Frontal cortex (tissue), 4 donors: ENCODE results near the gene GMDS. TPM values are rescaled to one million over a fixed set of nuclear protein-coding genes. Genes with fewer than 3 reads are reported as not detected.

Source experiments
- DNase-seq, 2 donors: peaks; one replicate each; pipeline ENCODE4 v3.0.0; 2012; ENCODE audit warnings: low spot score in 2 of 2
- FAIRE-seq: peaks from 2 replicates; lab custom pipeline; 2012; peaks lifted over from hg19 to GRCh38; lab: Jason Lieb, UNC
- total RNA-seq: library from RNA; depleted of rRNA; stranded (reverse); fragments of >200 nt; gene quantifications from one replicate; pipeline ENCODE4 v1.2.3, GENCODE V29; 2014
- donor health status: control.
- donor health status: control.
- donor health status: control.

Gene GMDS
- total RNA-seq, 1 donor from 2014 or later = 5.3 TPM

DNA sequence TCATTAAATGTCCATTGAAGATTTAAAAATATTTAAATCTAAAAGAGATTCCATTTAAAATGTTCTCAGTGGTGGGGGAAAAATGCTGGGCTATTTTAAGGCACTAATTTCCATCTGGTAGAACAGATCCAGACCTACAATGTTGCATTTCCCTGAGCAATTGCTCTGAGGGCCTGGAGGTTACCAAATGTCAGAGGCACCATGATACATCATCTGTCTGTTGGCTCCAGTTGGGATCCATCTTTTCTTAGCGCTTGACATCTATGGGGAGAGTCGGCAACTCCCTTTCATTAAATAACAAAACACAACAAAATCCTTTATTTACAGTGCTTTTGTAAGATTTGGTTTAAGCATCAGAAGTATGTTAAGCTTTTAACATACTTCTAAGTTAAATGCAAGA is 411.2 kb downstream of the GMDS start:
- DNase-seq = no peak
- FAIRE-seq = no peak

DNA sequence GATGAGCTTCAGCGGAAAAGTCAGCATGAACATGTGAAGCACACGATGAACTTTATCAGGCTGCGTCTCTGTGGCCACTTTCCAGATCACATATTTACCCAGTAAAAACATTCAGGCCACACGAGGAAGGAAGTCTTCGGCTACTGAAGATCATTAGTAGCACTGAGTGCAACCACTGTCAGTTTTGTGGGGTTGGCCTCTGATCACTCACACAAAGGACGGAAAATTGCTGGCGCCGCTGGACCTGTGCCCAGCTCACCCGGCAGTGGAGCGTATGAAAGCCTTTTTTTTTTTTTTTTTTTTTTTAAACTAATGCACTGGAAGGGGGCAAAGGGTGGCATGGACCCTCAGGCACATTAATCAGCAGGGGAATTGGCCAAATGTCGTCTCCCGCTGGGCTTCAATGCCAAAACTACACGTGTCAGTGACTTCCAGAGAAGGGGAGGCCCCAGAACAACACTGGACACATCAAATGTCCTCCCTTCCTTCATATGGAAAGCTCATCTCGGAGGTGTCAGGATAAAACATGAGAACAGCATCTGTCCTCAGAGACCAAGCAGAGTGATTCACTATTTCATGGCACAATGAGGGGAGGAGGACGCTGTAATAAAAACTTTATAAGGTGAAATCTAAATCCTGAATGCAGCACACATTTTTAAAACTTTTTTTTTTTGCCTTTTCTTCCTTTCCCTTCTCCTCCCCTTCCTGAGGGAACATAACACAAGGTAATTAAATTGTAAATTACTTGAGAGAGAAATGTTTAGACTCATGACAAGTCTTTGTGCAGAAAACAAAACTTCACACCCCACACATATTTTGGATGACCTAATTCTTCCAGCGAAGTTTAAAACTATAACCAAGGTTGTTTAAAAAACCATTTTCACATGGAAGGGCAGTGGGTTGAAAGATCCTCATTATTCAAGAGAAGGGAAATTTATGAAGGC is 412.3 kb downstream of the GMDS start:
- no peak for DNase-seq
- FAIRE-seq = no peak

DNA sequence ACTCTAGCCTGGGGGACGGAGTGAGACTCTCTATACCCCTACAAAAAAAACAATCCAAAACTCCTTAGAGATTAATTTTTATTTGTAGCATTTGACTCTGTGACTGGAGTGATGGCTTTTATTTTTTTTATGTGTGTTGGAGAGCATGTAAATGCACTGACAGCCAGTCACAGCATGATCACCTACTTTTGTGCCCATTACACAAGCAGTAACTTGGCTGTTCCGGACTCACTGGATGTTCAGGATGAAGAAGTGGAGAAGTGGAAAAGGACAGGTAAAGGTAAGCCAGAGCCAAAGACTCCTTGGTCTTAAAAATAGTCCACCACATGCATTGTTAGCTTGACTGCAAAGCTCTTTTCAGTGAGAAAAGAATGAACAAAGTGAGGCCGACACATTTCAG is 413.0 kb downstream of the GMDS start:
- FAIRE-seq = no peak
- DNase-seq = no peak

DNA sequence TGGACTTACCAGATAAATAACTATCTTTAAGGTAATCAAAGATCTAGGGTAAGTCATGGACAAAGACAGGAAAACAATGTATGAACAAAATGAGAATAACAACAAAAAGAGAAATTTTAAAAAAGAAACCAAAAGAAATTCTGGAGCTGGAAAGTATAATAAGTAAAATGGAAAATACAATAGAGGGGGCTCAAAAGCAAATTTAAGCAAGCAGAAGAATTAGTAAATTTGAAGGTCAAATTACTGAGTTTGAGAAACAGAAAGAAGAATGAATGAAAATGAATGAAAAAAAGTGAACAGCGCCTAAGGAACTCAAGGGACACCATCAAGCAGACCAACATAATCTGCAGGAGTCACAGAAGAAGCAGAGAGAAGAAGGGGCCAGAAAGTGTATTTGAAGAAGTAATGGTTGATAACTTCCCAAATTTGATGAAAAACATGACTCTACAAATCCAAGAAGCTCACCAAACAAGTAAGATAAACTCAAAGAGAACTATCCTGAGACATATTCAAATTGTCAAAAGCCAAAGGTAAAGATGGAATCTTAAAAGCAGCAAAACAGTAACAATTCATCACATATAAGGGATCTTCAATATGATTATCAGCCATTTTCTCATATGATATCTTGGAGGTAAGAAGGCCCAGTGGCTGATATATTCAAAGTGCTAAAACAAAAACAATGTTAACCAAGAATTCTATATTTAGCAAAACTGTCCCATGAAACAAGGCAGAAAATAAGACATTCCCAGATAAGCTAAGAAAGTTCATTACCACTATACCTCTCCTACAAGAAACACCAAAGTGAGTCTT is 417.2 kb downstream of the GMDS start:
- DNase-seq (no peak), FAIRE-seq (no peak)

DNA sequence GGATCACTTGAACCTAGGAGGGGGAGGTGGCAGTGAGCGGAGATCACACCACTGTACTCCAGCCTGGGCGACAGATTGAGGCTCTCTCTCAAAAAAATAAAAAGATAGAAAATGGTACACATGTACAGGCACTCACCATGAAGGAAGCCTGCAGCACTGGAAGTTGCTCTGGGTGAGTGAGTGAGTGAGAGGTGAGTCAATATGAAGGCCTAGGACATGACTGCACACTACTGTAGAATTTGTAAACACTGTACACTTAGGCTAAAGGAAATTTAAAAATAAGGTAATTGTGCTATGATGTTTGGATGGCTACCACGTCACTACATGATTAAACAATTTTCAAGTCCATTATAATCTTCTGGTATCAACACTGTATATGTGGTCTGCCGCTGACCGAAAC is 419.5 kb downstream of the GMDS start:
- no peak for FAIRE-seq

DNA sequence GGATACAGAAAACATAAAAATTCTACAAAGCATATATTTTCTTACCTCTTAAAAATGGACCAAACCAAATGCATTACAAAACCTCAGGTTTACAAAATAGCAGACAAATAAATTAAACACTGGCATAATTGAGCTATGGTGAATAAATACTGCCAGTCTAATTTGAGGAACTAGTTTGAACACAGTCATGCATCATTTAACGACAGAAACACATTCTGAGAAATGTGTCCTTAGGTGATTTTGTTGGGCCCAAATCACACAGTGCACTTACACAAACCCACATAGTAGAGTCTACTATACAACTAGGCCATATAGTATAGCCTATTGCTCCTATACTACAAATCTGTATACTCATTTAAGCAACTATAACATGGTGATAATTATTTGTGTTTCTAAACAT is 420.1 kb downstream of the GMDS start:
- no peak for DNase-seq

More for the DNA sequence above, 419.5 kb downstream of the GMDS start:
- no peak for DNase-seq

DNA sequence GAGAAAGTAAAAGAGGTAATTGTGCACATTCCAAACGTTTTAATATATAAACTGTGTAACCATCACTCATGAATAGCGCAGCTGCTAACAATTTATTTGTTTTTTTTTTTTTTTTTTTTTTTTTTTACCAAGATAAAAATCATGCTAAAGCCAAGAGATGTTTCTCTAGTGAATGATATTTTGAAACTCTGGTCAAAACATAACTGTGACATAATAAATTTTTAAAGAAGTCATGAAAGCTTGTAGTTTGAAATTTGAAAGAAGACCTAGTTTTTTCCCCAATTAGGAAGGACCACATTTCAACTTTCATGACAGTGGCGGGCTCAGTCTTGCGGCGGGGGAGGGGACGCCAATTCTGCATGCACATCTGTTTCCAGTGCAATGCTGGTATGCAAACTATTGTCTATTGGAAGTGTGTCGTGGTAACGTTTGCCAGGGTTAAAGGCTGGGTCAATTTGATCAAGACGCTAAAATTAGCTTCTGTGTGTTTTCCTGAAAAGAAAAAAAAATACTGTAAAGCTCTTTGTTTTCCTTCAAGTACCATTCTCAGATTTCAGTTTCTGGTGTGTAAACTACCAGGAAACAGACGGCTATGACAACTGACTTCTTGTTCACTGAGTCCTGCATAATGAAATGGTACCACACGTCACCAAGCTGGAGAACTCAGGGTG is 423.8 kb downstream of the GMDS start:
- FAIRE-seq = no peak
- no peak for DNase-seq

More for the DNA sequence above, 420.1 kb downstream of the GMDS start:
- FAIRE-seq = no peak

DNA sequence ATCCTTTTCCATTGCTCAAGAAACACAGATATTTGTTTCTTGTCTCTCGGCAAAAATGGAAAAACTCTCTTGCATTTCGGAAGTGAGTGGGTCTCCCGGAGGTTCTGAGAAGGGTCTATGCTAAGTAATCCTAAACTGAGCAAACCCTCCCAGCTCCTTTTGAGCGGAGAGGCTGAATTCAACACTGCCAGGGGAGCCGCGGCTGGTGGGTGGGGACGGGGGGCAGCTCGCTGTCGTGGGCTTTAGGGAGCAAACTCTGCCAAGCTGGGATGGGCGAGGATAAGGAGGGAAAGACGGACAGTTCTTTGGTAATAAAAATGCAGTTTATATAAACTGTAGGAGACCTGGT is 424.3 kb downstream of the GMDS start:
- no peak for FAIRE-seq

DNA sequence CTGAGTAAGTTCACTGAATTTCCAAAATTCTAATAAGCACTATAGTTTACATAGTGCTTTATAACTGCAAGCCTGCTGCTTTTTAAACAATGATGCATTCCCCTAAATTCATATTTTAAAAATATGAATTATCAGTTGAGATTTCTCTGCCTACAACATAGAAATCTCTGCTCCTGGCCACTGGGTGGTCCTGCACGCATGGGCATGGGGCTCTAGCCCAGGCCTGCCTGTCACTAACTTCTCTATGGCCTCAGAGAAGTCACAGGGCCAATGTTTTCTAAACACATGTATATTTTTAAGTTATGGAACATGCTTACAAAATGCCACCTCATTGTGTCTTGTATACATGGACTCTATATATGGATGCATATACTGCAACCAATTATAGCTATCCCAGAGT is 424.7 kb downstream of the GMDS start:
- FAIRE-seq (no peak), DNase-seq (no peak)

More for the DNA sequence above, 424.3 kb downstream of the GMDS start:
- DNase-seq = no peak

DNA sequence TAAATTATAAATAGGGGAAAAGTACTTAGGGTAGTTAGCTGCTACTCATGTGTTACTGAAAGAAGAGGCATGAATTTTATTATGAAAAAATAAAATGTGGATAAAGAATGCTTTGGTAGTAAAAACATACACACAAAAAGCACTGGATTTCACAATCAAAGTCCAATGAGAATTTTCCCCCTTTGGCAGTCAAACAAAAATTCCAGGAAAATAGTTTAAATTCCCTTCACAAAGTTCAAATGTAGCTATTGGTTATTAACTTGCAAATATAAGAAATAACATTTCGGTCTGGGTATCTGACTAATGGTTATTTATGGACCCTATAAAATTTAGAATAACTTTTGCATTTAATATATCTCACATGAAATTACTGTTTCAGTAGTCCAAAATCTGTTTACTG is 425.2 kb downstream of the GMDS start:
- no peak for DNase-seq
- no peak for FAIRE-seq

DNA sequence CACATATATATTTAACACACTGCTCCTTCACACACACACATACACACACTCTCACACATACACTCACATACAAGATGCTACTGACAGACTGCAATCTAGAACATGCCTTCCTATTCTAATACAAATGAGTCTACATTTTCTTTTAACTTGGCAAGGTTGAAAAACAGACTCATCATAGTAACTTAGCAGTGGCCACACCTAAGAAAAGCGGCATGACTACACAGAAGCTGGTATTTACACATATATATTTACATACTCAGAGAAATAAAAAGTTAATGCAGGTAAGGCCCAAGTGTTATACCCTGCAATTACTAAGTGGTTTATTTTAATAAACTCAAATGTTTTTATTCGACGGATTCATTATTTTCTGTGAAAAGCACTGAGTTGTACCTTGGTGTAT is 426.4 kb downstream of the GMDS start:
- DNase-seq = no peak
- FAIRE-seq = no peak

DNA sequence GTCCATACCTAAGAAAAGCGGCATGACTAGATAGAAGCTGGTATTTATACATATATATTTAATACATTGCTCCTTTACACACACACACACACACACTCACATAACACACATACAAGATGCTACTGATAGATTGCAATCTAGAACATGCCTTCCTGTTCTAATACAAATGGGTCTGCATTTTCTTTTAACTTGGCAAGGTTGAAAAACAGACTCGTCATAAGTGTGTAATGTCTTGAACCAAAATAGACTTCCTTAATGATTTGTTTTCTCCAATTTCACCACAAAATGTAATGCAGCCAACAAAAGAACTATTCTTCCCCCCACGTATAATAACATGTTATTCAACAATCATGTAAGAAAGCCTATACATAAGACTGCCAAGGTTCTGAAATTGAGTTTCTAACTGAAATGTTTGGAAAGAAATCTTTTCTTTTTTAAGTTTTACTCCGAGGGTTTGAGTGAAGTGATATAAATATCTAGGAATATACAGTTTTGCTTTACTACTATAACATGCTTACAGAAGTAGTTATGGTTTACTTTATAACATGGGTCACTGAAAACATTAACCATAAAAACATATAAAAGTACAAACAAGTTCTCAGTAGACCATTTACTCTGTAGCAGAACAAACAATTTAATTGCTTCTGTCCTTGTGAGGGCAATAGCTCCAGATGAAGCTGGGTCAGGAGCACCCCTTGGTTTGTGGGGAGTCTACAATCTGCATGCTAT is 428.2 kb downstream of the GMDS start:
- no peak for DNase-seq
- no peak for FAIRE-seq

DNA sequence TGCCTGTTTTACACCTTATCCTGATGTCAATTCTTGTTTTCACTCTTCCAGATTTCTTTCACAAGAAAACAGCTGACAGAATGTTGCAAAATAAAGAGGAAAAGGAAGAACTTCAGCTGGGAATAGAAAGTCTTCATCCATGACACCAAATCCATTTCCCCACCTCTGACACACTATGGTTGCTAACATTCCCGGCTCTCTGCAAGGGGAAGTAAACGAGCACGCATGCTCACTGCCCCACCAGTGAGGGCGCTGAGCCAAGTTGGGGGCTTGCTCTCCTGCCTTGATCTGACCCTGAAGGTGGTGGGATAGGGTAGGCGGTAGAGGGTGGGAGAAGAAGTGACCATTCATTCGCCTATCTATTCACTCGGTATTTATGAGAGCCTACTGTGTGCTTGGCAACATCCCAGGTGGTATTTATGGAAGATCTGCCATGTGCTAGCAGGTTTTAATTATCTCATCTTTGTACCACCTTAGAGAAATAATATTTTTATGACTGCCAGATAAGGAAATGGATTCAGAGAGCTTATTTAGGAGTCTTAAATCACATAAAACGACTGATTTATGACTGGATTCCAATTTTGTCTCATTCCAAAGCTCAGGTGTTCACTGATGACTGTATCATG is 429.5 kb downstream of the GMDS start:
- DNase-seq (no peak), FAIRE-seq (no peak)

DNA sequence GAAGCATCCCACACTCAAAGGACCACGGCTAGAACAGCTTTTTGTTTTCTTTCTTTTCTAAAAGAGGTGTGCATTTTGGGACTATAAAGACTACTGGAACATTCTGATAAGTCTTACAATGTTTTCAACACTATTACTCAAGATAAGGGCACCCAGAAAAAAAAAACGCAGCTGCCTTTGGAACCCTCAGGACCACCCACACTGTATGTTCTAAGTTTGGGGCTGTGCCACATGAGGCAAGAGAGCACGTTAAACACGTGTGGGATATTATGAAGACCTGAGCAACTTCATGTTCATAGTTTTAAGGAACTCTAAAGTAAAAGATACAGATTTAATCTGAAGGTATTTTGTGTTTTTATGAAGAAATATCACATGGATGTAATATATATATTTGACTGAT is 431.1 kb downstream of the GMDS start:
- no peak for FAIRE-seq
- DNase-seq = no peak

DNA sequence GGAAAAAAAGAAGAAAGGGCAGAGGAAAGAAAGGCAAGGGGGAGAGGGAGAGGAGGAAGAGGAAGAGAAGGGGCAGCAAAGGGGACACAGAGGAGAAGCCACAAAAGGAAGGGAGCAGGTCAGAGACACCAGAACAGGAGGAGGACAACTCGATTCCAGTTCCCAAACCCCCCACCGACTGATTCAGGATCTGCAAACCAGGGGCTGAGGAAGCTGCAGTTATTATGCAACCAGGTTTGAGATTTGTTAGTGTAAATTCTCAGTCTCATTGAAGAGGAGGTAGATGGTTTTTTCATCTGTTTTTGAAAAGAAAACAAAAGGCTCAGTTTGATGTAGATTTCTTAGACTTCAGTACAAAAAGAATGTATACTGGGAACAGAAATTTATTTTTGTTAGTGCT is 432.9 kb downstream of the GMDS start:
- no peak for FAIRE-seq

DNA sequence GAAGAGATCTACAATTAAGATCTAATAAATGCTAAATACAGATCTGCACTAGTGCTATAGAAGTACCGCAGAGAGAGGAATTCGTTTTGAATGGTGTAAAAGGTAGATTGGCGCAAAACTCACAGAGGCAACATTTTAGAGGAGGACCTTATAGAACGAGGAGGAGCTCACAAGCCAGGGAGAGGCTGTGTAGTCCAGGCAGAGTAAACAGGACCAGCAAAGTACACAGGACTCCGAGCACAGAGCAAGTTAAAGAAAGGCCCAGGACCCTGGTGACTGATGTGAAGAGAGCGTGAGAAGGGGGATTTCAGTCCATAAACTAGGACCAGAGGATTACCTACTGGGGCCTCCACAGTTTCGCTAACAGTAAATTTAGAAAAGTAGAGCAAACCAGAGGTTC is 433.4 kb downstream of the GMDS start:
- FAIRE-seq (no peak), DNase-seq (no peak)

More for the DNA sequence above, 432.9 kb downstream of the GMDS start:
- DNase-seq = no peak

DNA sequence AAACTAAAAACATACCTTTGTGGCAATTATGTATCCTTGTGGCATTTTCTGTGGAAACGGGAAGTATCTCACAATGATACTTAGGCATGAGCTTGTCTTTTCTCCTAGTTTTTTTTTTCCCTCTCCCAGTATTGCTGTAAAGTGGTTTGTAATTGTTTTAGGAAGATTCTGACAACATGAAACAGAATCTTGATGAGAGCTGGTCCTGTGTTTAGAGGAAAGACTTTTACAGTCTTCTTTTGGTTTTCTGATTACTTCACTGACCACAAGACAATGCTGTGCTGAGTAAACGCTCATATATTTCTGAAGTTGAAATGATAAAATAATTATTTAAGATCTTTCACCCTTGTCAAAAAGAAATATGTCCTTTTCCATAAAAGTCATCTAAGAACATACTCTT is 434.5 kb downstream of the GMDS start:
- no peak for FAIRE-seq
- no peak for DNase-seq

DNA sequence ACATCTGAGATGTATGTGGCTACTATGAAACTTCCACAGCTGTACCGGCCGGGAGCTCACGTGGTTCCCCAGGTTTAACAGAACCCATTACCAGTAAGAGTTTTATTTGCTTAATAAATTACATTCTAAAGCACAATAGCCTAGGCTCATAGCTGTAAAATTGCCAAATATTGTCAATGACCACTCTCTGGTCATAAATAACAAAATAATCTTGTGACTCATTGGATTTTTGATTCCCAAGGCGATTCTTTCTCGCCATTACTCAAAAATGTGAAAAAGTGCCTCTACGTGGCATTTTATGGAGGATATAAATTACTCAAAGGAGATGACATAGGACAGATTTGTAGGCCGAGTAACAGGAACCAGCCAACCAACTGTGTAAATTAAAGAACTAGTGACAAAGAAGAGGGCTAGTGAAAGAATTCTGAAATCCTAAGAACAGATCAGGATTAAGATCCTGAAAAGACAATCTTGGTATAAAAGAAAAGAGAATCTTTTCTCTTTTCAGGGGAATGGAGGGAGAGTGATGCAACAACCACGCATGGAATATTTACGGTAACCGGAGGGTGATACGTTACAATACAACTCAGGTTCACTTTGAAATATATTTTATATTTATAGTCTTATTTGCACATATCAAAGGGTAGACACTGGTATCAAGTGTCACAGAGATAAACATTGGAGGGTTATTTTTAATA is 436.0 kb downstream of the GMDS start:
- FAIRE-seq (no peak), DNase-seq (no peak)

DNA sequence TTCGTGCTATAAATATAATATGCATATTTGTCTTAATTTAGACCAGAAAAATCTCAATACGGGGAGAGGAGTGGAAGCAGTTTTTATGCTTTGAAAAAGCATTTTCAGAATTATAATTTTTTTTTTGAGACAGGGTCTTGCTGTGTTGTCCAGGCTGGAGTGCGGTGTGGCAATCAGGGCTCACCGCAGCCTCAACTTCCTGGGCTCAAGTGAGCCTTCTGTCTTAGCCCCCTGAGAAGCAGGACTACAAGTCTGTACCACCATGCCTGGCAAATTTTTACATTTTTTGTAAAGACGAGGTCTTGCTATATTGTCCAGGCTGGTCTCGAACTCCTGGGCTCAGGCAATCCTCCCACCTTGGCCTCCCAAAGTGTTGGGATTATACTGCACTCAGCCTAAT is 438.5 kb downstream of the GMDS start:
- DNase-seq = no peak
- FAIRE-seq = no peak
